GM10248 (cell line): ENCODE measurements around the gene NRROS.
"Not testable (repeated sequence)": the region's sequence is repeated elsewhere in the genome, so short reads cannot be mapped to it uniquely, and the experiment has no call there.

Experiments used
- CTCF ChIA-PET: fragments of 300-600 bp; sonication (Branson Sonifier 250); formaldehyde crosslinking; extraction: SDS; loops from one replicate; lab custom pipeline; 2021; ENCODE audit warnings: antibody characterized with exemption; lab: Yijun Ruan, JAX
- POLR2A ChIA-PET: fragments of 350-650 bp; sonication (Branson Sonifier 250); formaldehyde crosslinking; extraction: SDS; loops from one replicate; lab custom pipeline; 2020; ENCODE audit warnings: antibody characterized with exemption; lab: Yijun Ruan, JAX
- DNase-seq: peaks from one replicate; pipeline ENCODE4 v3.0.0; 2012; ENCODE audit errors: extremely low spot score
- CTCF ChIP-seq: IDR thresholded peaks from 2 replicates; pipeline ENCODE4 v1.5.1; 2012; ENCODE audit warnings: mild to moderate bottlenecking, low read depth; ENCODE audit errors: extremely low read depth, missing control alignments, control extremely low read depth

The NRROS gene

GRCh38 chr3:196639483-196640296, at the start of gene NRROS:
Gene NRROS (plus strand): TSS chr3:196639694. CDS start chr3:196654540, 14,846 bp downstream.
- POLR2A ChIA-PET, result interaction anchor here (0.6 kb wide), 1 partner anchor 351 kb away, joined by 3 read pairs; no protein-coding TSS in a partner anchor
- TF ChIP-seq CTCF, result no peak
- CTCF ChIA-PET, result interaction anchor here (1.0 to 2.9 kb wide), 5 partner anchors 7 to 48 kb away, joined by 3 to 15 read pairs (median 4); no protein-coding TSS in a partner anchor
- DNase-seq, result peak; percentile 85

- TF ChIP-seq CTCF, result no peak
- no peak for DNase-seq
- CTCF ChIA-PET, result interaction anchor here (1.0 to 2.3 kb wide), 6 partner anchors 14 to 95 kb away, joined by 3 to 8 read pairs (median 4); no protein-coding TSS in a partner anchor
- POLR2A ChIA-PET, result no interaction called here
Measured at GRCh38 chr3:196590279-196590678, 49.2 kb upstream of the NRROS start.

- no peak for DNase-seq
- TF ChIP-seq CTCF, result no peak
- ChIA-PET POLR2A (no interaction called here), CTCF (interaction anchor here (1.0 to 2.8 kb wide), 5 partner anchors 8 to 89 kb away, joined by 3 to 9 read pairs (median 6); no protein-coding TSS in a partner anchor)
Measured at GRCh38 chr3:196596355-196596754, 43.1 kb upstream of the NRROS start.

DNA sequence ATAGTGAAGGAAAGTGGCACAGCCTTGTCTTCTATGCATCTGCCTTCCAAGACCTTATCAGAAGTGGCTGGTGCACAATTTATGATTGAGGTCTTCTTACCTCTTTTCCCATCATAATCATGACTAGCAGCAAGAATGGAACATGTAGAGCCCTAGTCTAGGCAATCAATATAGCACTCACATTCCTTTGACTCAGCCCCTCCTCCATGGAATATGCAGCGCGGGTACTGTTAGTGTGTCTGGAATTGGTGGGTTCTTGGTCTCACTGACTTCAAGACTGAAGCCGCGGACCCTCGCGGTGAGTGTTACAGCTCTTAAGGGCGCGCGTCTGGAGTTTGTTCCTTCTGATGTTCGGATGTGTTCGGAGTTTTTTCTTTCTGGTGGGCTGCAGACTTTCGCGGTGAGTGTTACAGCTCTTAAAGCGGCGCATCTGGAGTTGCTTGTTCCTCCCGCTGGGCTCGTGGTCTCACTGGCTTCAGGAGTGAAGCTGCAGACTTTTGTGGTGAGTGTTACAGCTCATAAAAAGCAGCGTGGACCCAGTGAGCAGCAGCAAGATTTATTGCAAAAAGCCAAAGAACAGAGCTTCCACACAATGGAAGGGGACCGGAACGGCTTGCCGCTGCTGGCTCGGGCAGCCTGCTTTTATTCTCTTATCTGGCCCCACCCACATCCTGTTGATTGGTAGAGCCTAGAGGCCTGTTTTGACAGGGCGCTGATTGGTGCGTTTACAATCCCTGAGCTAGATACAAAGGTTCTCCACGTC, 41.3 kb upstream of the NRROS start:
- ChIA-PET CTCF (interaction anchor here (1.2 to 2.8 kb wide), 6 partner anchors 11 to 432 kb away, joined by 3 to 14 read pairs (median 4); partner anchors contain the start of gene MELTF), POLR2A (interaction anchor here (0.6 to 1.3 kb wide), 3 partner anchors 9 to 19 kb away, joined by 3 to 5 read pairs (median 3); no protein-coding TSS in a partner anchor)
- not testable (repeated sequence) for DNase-seq

- ChIA-PET CTCF (interaction anchor here (1.6 kb wide), 1 partner anchor 61 kb away, joined by 4 read pairs; no protein-coding TSS in a partner anchor), POLR2A (no interaction called here)
- no peak for TF ChIP-seq CTCF
- DNase-seq, result no peak
Measured at GRCh38 chr3:196599734-196600128, 39.8 kb upstream of the NRROS start.

GRCh38 chr3:196600359-196600758, 39.1 kb upstream of the NRROS start:
- ChIA-PET CTCF (no interaction called here), POLR2A (no interaction called here)
- no peak for DNase-seq
- TF ChIP-seq CTCF, result no peak
